IMR-90 (cell line): ENCODE measurements around the gene TTLL12. TPM values are rescaled to one million over a fixed set of nuclear protein-coding genes. Genes with fewer than 3 reads are reported as not detected.

Experiments used
- ATAC-seq: fragments of 200-7000 bp; cut with Tn5 transposase; 2 replicates; pipeline ENCODE4 v1.9.1; 2020; ENCODE audit warnings: low read depth, mild to moderate bottlenecking, moderate library complexity
- BruUV-seq: library from RNA; stranded (reverse); fragments of 400-500 nt; replicated peaks from 2 replicates; lab custom pipeline; 2021; lab: Mats Ljungman, UMichigan
- CTCF ChIA-PET: fragments of 300-600 bp; formaldehyde crosslinking; extraction: SDS; loops from one replicate; lab custom pipeline; 2021; ENCODE audit warnings: antibody characterized with exemption; lab: Yijun Ruan, JAX
- POLR2A ChIA-PET: fragments of 300-600 bp; sonication (Branson Sonifier 250); formaldehyde crosslinking; loops from one replicate; lab custom pipeline; 2022; ENCODE audit warnings: antibody characterized with exemption; ENCODE audit not compliant: unreplicated experiment; lab: Charles Lee
- DNase-seq: peaks from one replicate; pipeline ENCODE4 v3.0.0; 2013
- H2AFZ ChIP-seq: replicated peaks from 2 replicates; pipeline ENCODE3; 2013; ENCODE audit warnings: low read length, mild to moderate bottlenecking; ENCODE audit not compliant: poor library complexity
- H2AK5ac ChIP-seq: 2 replicates; pipeline ENCODE4 v1.6.1; 2013; ENCODE audit warnings: low read depth, low read length, inconsistent platforms
- H2AK9ac ChIP-seq: replicated peaks from 2 replicates; pipeline ENCODE3; 2013; ENCODE audit warnings: mild to moderate bottlenecking, low read depth, low read length, moderate library complexity; ENCODE audit not compliant: poor library complexity
- H2BK120ac ChIP-seq: 2 replicates; pipeline ENCODE4 v1.6.1; 2013; ENCODE audit warnings: low read depth, low read length, inconsistent platforms
- H2BK15ac ChIP-seq: 3 replicates; pipeline ENCODE4 v1.6.1; 2013; ENCODE audit warnings: low read depth, low read length, inconsistent platforms
- H2BK20ac ChIP-seq: 2 replicates; pipeline ENCODE4 v1.6.1; 2013; ENCODE audit warnings: low read depth, mild to moderate bottlenecking, inconsistent platforms, low read length, moderate library complexity
- H2BK5ac ChIP-seq: 2 replicates; pipeline ENCODE4 v1.6.1; 2013; ENCODE audit warnings: mild to moderate bottlenecking, low read depth, low read length, inconsistent platforms; ENCODE audit not compliant: poor library complexity, severe bottlenecking
- H3K14ac ChIP-seq: replicated peaks from 2 replicates; pipeline ENCODE4 v1.6.1; 2013; ENCODE audit warnings: low read depth, low read length, inconsistent platforms
- H3K18ac ChIP-seq: 2 replicates; pipeline ENCODE4 v1.6.1; 2013; ENCODE audit warnings: low read depth, low read length, control low read depth
- H3K23ac ChIP-seq: 2 replicates; pipeline ENCODE4 v1.6.1; 2013; ENCODE audit warnings: low read depth, low read length, inconsistent platforms
- H3K27ac ChIP-seq: 2 replicates; pipeline ENCODE4 v1.5.1; 2013; ENCODE audit warnings: mild to moderate bottlenecking, control low read depth, low read length; ENCODE audit not compliant: insufficient read depth
- H3K27me3 ChIP-seq: 2 replicates; pipeline ENCODE4 v1.6.1; 2013; ENCODE audit warnings: low read length; ENCODE audit not compliant: control insufficient read depth, insufficient read depth
- H3K36me3 ChIP-seq: 2 replicates; pipeline ENCODE4 v1.6.1; 2013; ENCODE audit warnings: low read length, mixed read lengths; ENCODE audit not compliant: control insufficient read depth, insufficient read depth
- H3K4ac ChIP-seq: 2 replicates; pipeline ENCODE4 v1.6.1; 2013; ENCODE audit warnings: low read depth, low read length, inconsistent platforms
- H3K4me1 ChIP-seq: 2 replicates; pipeline ENCODE4 v1.6.1; 2013; ENCODE audit warnings: low read length, mixed read lengths; ENCODE audit not compliant: control insufficient read depth, insufficient read depth
- H3K4me2 ChIP-seq: 2 replicates; pipeline ENCODE4 v1.6.1; 2013; ENCODE audit warnings: low read depth, mild to moderate bottlenecking, control low read depth, low read length, moderate library complexity
- H3K4me3 ChIP-seq: 2 replicates; pipeline ENCODE4 v1.5.1; 2013; ENCODE audit warnings: low read depth, mild to moderate bottlenecking, control low read depth, low read length, moderate library complexity; ENCODE audit not compliant: insufficient read depth
- H3K56ac ChIP-seq: 2 replicates; pipeline ENCODE4 v1.6.1; 2013; ENCODE audit warnings: low read length, inconsistent platforms; ENCODE audit not compliant: insufficient read depth; ENCODE audit errors: extremely low read depth
- H3K79me1 ChIP-seq, 2 experiments: 2 replicates each; pipeline ENCODE4 v1.6.1; 2013; ENCODE audit warnings: low read length in 2 of 2, inconsistent platforms in 1 of 2, low read depth in 1 of 2
- H3K9ac ChIP-seq: 2 replicates; pipeline ENCODE4 v1.6.1; 2013; ENCODE audit warnings: low read depth, low read length, control low read depth
- H3K9me1 ChIP-seq: 2 replicates; pipeline ENCODE4 v1.6.1; 2013; ENCODE audit warnings: low read length, inconsistent platforms; ENCODE audit not compliant: insufficient read depth
- H3K9me3 ChIP-seq: 2 replicates; pipeline ENCODE4 v1.6.1; 2013; ENCODE audit warnings: low read length; ENCODE audit not compliant: control insufficient read depth, insufficient read depth
- H4K20me1 ChIP-seq: 2 replicates; pipeline ENCODE4 v1.6.1; 2013; ENCODE audit warnings: low read length, inconsistent platforms; ENCODE audit not compliant: insufficient read depth
- H4K5ac ChIP-seq: 2 replicates; pipeline ENCODE4 v1.6.1; 2013; ENCODE audit warnings: mild to moderate bottlenecking, low read depth, low read length, control low read depth
- H4K8ac ChIP-seq, 2 experiments: 2 replicates each; pipeline ENCODE4 v1.6.1; 2013; ENCODE audit warnings: low read depth in 2 of 2, low read length in 2 of 2, control low read depth in 1 of 2, inconsistent platforms in 1 of 2
- H4K91ac ChIP-seq: 2 replicates; pipeline ENCODE4 v1.6.1; 2013; ENCODE audit warnings: low read depth, low read length, inconsistent platforms; ENCODE audit not compliant: insufficient read depth
- MAFK ChIP-seq: IDR thresholded peaks from 2 replicates; pipeline ENCODE4 v1.6.1; 2012; ENCODE audit warnings: low read depth, low read length, improper control_type of control experiment
- MXI1 ChIP-seq: IDR thresholded peaks from 2 replicates; pipeline ENCODE4 v1.6.1; 2012; ENCODE audit warnings: low read depth, mild to moderate bottlenecking, low read length, moderate library complexity, borderline replicate concordance
- POLR2A ChIP-seq: IDR thresholded peaks from 2 replicates; pipeline ENCODE4 v1.6.1; 2012; ENCODE audit warnings: mild to moderate bottlenecking, low read depth, low read length
- RFX5 ChIP-seq: IDR thresholded peaks from 2 replicates; pipeline ENCODE4 v1.8.0; 2012; ENCODE audit warnings: low read depth, mild to moderate bottlenecking, low read length, moderate library complexity
- SMC3 ChIP-seq: fragments of 150-350 bp; IDR thresholded peaks from 2 replicates; pipeline ENCODE4 v1.6.1; 2016; ENCODE audit warnings: low read depth, mild to moderate bottlenecking, antibody characterized with exemption, low read length, moderate library complexity
- WGBS, 2 experiments: methylation state at CpG; one replicate each; pipeline versions ENCODE4 v1.1.5 to v1.1.7; 2013; ENCODE audit warnings: missing lambda C conversion rate in 2 of 2; ENCODE audit not compliant: insufficient read length in 1 of 2; ENCODE audit errors: extremely low coverage in 2 of 2; 5-methylcytosine and 5-hydroxymethylcytosine counted together
- dilution Hi-C: fragments of 300-500 bp; cut with HindIII; formaldehyde crosslinking; loops from one replicate; pipeline ENCODE4 v1.14.3; 2018; ENCODE audit warnings: low sequenced_read_pairs; ENCODE audit not compliant: unreplicated experiment
- in situ Hi-C: fragments of 300-500 bp; cut with MboI; formaldehyde crosslinking; loops from 3 replicates; pipeline ENCODE4 v1.14.3; 2019; ENCODE audit warnings: low sequenced_read_pairs, inconsistent platforms, mixed read lengths
- intact Hi-C: fragments of 100-400 bp; cut with micrococcal nuclease; formaldehyde crosslinking; loops from 2 replicates; pipeline ENCODE4 v1.10.0; 2022
- polyA plus RNA-seq, 3 experiments: library from polyadenylated mRNA; depleted of rRNA; stranded (reverse); fragments of >200 nt; gene quantifications; 2 replicates each; pipeline ENCODE4 v1.2.3, GENCODE V29; 2012; ENCODE audit warnings: low replicate concordance in 1 of 3
- total RNA-seq: library from RNA; depleted of rRNA; stranded (reverse); fragments of >200 nt; gene quantifications from 2 replicates; pipeline ENCODE4 v1.2.3, GENCODE V29; 2012
- TF ChIP-seq, protein P1 (sequence below): fragments of 150-350 bp; IDR thresholded peaks from 2 replicates; pipeline ENCODE4 v1.6.1; 2017; ENCODE audit warnings: mild to moderate bottlenecking, antibody characterized with exemption, low read length, low read depth

Gene TTLL12
- total and polyA plus RNA-seq, 2 of the 4 experiments (the other 2 are of a cell fraction), result 20.9 to 30.1 TPM

- TF ChIP-seq, protein P1, sequence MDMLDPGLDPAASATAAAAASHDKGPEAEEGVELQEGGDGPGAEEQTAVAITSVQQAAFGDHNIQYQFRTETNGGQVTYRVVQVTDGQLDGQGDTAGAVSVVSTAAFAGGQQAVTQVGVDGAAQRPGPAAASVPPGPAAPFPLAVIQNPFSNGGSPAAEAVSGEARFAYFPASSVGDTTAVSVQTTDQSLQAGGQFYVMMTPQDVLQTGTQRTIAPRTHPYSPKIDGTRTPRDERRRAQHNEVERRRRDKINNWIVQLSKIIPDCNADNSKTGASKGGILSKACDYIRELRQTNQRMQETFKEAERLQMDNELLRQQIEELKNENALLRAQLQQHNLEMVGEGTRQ, result no peak; the same call in 1 of the 2 replicates
- TF ChIP-seq RFX5, result no peak
Observed at GRCh38 chr22:43187171-43188099, 501 bp upstream of the TTLL12 start (continued).

DNA sequence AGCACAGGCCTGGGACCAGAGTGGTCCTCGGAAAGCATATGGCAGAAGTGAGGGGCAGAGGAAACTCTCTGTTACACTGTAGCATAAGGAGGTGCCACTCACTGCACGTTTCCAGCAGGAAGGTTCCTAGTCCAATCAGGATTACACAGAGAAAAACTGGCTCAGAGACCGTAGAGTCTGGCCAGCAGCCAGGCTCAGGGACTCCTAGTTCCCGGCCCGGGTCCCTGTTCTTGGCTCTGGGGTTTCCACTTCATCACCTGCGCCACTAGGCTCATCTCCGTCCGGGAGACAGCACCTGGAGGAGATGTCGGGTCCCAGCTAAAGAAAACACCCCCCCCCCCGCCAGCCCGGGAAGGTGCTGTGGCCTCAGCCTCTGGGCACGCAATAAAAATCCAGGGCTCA, 1.1 kb downstream of the TTLL12 start:
- ATAC-seq, result no peak
- peaks cover 11% of the 10 kb centered on the region for H3K4me1 ChIP-seq
- CTCF ChIA-PET, result interaction anchor here (0.6 kb wide), 1 partner anchor 401 kb away, joined by 3 read pairs; no protein-coding TSS in a partner anchor

More for the DNA sequence above, 1.1 kb downstream of the TTLL12 start:
- Histone ChIP-seq H3K27ac (no peak overlapping the region), H4K91ac (no peak overlapping the region), H3K4ac (peak overlapping the region; percentile 77), H3K9me1 (peaks cover 18% of the 10 kb centered on the region), H3K79me1 (peaks cover 3 to 48% of the 10 kb centered on the region in 2 experiments; a peak in 3 of 4 replicates), H3K9ac (peak overlapping the region; percentile 53; the same call in 1 of the 2 replicates), H2AFZ (peak overlapping the region; percentile 93), H3K23ac (peak overlapping the region; percentile 75), H3K14ac (peak overlapping the region; percentile 37; the same call in 1 of the 2 replicates), H3K18ac (no peak overlapping the region), H3K56ac (no peak overlapping the region), H3K36me3 (peaks cover 1% of the 10 kb centered on the region; the same call in 1 of the 2 replicates), H4K8ac (peak overlapping the region in 1 of 2 experiments; percentile 61; a peak in 1 of 4 replicates), H3K9me3 (no peaks in the 10 kb centered on the region), H2BK20ac (no peak overlapping the region), H2BK5ac (no peak overlapping the region), H2AK5ac (peak overlapping the region; percentile 60; the same call in 1 of the 2 replicates), H4K20me1 (peaks cover 17% of the 10 kb centered on the region), H3K4me3 (peak overlapping the region; percentile 62), H4K5ac (no peak overlapping the region), H3K27me3 (no peaks in the 10 kb centered on the region), H3K4me2 (peak overlapping the region; percentile 87), H2BK120ac (no peak overlapping the region), H2AK9ac (peak overlapping the region; percentile 67), H2BK15ac (no peak overlapping the region)
- peak; percentile 23 for DNase-seq
- no TSS peak for BruUV-seq
- POLR2A ChIA-PET, result interaction anchor here (0.6 kb wide), 1 partner anchor 35 kb away, joined by 19 read pairs; the partner anchor contains the start of gene TSPO
- dilution Hi-C loops (no loop called here), in situ Hi-C loops (no loop called here), intact Hi-C loops (no loop called here)
- 0% methylated on average over 3 of the region's 12 CpGs; no CpG with 5 or more reads in 1 of the 2 experiments for WGBS, 2 experiments
- no peak for TF ChIP-seq POLR2A
- TF ChIP-seq MXI1, result 0 out of 2 replicates have a peak, but pooled peaks have one; percentile 16
- TF ChIP-seq MAFK, result no peak
- no peak for TF ChIP-seq SMC3
